BJ (cell line): ENCODE measurements around the gene VTN. TPM values are rescaled to one million over a fixed set of nuclear protein-coding genes. Genes with fewer than 3 reads are reported as not detected.

ENCODE experiments used
- CTCF ChIA-PET: fragments of 350-600 bp; formaldehyde crosslinking; extraction: SDS; loops from one replicate; lab custom pipeline; 2021; ENCODE audit warnings: antibody characterized with exemption, inconsistent platforms; lab: Yijun Ruan, JAX
- POLR2A ChIA-PET: fragments of 300-600 bp; sonication (Branson Sonifier 250); formaldehyde crosslinking; extraction: SDS; loops from one replicate; lab custom pipeline; 2021; ENCODE audit warnings: antibody characterized with exemption; lab: Charles Lee
- DNase-seq: peaks from one replicate; pipeline ENCODE4 v3.0.0-alpha.2; 2011; ENCODE audit warnings: low read depth
- H3K27me3 ChIP-seq: 2 replicates; pipeline ENCODE4 v1.6.0; 2011; ENCODE audit warnings: low read length; ENCODE audit not compliant: control insufficient read depth, insufficient read depth
- H3K36me3 ChIP-seq: 2 replicates; pipeline ENCODE4 v1.5.1; 2011; ENCODE audit warnings: low read length; ENCODE audit not compliant: control insufficient read depth, insufficient read depth
- H3K4me3 ChIP-seq: 2 replicates; pipeline ENCODE4 v1.5.1; 2011; ENCODE audit warnings: low read depth, mild to moderate bottlenecking, control low read depth, low read length
- polyA plus RNA-seq: library from polyadenylated mRNA; depleted of rRNA; stranded (reverse); fragments of >200 nt; gene quantifications from 2 replicates; pipeline ENCODE4 v1.2.3, GENCODE V29; 2011
- TF ChIP-seq, protein P1 (sequence below): IDR thresholded peaks from 2 replicates; pipeline ENCODE4 v1.5.1; 2011; ENCODE audit warnings: low read depth, mild to moderate bottlenecking, control low read depth, inconsistent platforms, low read length, moderate library complexity; ENCODE audit not compliant: insufficient read depth

VTN gene
- polyA plus RNA-seq, 1 experiment, result 4.2 TPM

DNA sequence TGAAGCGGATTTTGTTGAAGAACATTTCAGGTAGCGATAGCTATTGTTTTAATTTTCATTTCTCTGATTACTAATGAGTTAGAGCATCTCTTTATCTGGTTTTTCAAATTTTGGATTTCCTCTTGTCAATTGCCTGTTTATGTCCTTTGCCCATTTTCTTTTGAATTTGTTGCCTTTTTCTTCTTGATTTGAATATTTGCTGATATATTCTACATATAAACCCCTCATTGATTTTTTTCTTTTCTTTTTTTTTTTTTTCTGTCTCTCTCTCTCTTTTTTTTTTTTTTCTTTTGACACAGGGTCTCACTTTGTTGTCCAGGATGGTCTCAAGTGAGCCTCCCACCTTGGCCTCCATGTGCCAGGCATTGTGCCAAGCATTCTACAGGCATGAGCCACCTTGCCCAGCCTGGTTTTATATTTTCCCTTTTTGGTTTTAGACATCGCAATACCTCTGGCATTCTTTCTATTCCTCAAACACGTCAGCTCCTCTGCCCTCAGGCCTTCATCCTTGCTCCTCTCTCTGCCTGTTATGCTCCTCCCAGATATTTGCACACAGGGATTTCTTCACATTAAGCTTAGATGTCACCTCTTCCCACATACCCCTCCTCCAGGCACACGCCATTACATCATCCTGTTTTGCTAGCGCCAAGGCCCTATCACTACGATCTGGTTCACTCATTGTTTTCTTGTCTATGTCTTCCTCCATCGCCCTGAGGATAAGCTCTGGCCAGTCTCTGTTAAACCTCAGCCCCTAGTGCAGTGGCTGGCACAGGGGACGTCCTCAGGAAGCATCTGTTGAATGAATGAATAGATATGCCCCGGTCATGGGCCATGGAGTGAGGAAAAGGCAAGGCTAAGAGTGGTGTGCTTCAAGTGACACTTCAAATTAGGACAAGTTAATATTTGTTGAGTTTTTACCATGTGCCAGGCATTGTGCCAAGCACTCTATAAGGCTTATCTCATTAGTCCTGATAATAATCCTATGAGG lies 10.0 kb upstream of the VTN start:
- ChIA-PET POLR2A (no interaction called here), CTCF (no interaction called here)
- no peaks in the 10 kb centered on the region for H3K27me3 ChIP-seq
- peak; percentile 68 for DNase-seq
- TF ChIP-seq, protein P1, sequence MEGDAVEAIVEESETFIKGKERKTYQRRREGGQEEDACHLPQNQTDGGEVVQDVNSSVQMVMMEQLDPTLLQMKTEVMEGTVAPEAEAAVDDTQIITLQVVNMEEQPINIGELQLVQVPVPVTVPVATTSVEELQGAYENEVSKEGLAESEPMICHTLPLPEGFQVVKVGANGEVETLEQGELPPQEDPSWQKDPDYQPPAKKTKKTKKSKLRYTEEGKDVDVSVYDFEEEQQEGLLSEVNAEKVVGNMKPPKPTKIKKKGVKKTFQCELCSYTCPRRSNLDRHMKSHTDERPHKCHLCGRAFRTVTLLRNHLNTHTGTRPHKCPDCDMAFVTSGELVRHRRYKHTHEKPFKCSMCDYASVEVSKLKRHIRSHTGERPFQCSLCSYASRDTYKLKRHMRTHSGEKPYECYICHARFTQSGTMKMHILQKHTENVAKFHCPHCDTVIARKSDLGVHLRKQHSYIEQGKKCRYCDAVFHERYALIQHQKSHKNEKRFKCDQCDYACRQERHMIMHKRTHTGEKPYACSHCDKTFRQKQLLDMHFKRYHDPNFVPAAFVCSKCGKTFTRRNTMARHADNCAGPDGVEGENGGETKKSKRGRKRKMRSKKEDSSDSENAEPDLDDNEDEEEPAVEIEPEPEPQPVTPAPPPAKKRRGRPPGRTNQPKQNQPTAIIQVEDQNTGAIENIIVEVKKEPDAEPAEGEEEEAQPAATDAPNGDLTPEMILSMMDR, result no peak
- H3K4me3 ChIP-seq, result no peak overlapping the region
- H3K36me3 ChIP-seq, result peaks cover 8% of the 10 kb centered on the region

DNA sequence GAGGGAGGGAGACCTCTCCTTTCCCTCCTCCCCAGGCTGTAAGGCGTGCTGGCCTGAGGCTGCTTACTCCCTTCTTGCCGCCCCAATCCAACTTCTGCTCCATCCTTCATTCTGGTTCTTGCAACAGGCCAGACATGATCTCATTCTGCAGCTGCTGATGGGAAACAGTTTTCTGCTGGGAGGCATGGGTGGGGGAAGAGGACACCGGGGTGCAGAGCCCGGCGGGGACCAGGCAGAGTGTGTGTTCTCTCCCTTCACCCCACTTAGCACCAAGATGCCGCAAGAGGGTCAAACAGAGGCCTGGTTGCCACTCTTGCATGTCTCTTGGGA lies 2.8 kb upstream of the VTN start:
- Histone ChIP-seq H3K4me3 (peak overlapping the region; percentile 73), H3K36me3 (0 out of 2 replicates have a peak, but pooled peaks cover 2% of the 10 kb centered on the region), H3K27me3 (no peaks in the 10 kb centered on the region)
- ChIA-PET POLR2A (no interaction called here), CTCF (no interaction called here)
- TF ChIP-seq, protein P1, result no peak
- DNase-seq, result no peak

GRCh38 chr17:28372203-28372944 lies 2.3 kb upstream of the VTN start:
- Histone ChIP-seq H3K36me3 (0 out of 2 replicates have a peak, but pooled peaks cover 1% of the 10 kb centered on the region), H3K27me3 (no peaks in the 10 kb centered on the region), H3K4me3 (peak overlapping the region; percentile 73)
- DNase-seq, result no peak
- POLR2A ChIA-PET, result no interaction called here
- TF ChIP-seq, protein P1, result no peak
- CTCF ChIA-PET, result interaction anchor here (0.6 kb wide), 1 partner anchor 281 kb away, joined by 3 read pairs; no protein-coding TSS in a partner anchor

DNA sequence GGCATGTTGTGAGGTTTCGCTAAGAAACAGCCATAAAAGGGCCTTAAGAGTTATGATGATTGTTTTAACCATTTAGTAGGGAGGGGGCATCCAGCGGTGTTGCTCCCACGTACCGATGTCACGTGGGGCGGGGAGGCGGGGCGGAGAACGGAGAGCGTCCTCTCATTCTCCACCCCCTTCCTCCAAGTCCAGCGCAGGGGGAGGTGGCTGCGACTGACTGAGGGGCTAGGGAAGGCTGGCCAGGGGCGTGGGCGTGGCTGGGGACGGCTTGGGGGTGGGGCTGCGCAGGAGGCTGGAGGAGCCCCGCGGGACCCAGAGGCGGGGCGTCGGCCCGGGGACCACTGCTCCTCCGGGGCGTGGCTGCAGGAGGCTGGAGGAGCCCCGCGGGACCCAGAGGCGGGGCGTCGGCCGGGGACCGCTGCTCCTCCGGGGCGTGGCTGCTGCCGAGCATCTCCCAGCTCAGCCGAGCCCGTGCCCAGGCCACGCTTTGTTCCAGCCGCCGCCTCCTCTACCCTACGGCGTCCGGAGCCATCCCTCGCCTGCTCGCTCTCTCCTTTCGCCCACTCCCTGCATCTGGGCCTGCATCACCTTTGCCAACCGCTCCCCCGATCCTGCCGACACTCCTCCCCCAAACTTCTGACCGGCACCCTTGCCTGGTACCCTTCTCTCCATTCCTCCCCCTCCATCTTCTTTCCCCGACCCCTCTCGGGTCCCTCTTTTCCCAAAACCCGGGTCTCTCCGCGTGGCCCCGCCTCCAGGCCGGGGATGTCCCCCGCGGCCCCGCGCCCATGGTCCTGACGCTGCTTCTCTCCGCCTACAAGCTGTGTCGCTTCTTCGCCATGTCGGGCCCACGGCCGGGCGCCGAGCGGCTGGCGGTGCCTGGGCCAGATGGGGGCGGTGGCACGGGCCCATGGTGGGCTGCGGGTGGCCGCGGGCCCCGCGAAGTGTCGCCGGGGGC lies 1.4 kb upstream of the VTN start, which contains the start of gene SARM1:
SARM1 (plus strand) TSS at position 450 of the 958 bp plus-strand sequence; CDS start at position 789, 339 bp downstream.
- Histone ChIP-seq H3K4me3 (peak within 1 kb of the TSS; percentile 73), H3K36me3 (no peaks in the 10 kb centered on the region), H3K27me3 (no peaks in the 10 kb centered on the region)
- TF ChIP-seq, protein P1, result no peak
- peak; percentile 62 for DNase-seq
- ChIA-PET CTCF (interaction anchor here (1.9 kb wide), 1 partner anchor 10 kb away, joined by 5 read pairs; no protein-coding TSS in a partner anchor), POLR2A (no interaction called here)
